HS-27A (cell line): ENCODE results near the gene TOM1.

ENCODE experiments used
- DNase-seq: peaks from one replicate; pipeline ENCODE4 v3.0.0-alpha.2; 2012; ENCODE audit warnings: low read depth, missing footprints

TOM1 gene

GRCh38 chr22:35299673-35300499 is at the start of gene TOM1:
TOM1 (plus strand) TSS chr22:35299894; CDS start chr22:35299929, 35 bp downstream.
- peak; percentile 94 for DNase-seq

- no peak for DNase-seq
Measured at GRCh38 chr22:35250156-35250555, 49.5 kb upstream of the TOM1 start.

DNA sequence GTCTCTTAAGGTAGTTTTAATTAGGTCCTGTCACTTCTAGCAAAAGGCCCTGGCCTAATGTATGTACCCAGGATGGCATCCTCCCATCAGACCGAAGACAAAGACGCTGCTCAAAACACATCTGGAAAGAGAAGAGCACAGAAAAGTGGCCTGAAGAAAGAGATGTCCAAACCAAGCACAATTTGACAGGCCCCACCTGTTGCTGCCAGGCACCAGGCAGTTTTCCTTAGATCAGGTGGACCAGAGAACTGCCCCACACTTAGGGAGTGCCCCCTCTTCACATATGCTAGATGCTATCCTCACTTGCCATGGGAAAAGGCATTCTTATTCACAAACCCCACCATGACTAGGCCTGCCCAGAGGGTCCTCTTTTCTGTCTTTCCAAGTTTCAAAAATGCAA is 45.7 kb upstream of the TOM1 start:
- no peak for DNase-seq

DNA sequence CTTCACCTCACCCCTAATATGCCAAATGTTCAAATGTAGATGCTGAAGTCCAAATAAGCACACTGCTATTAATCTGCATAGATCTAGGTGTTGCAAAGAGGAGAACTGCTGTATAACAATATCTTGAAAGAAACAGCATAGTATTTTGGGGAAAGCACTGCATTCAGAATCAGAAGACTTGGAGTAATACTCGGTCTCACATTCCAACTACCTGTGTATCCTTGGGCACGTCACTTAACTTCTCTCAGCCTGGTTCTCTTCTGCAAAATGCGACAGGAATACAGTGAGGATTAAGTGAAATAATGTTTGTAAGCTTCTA is 42.7 kb upstream of the TOM1 start:
- no peak for DNase-seq

GRCh38 chr22:35257321-35258190 is 42.1 kb upstream of the TOM1 start, which contains the start of gene HMGXB4:
HMGXB4 (plus strand) TSS chr22:35257493; CDS start chr22:35262391, 4,898 bp downstream.
- DNase-seq = peak; percentile 59

GRCh38 chr22:35258191-35258988 is 41.3 kb upstream of the TOM1 start:
- no peak for DNase-seq

- DNase-seq = no peak
Measured at GRCh38 chr22:35264986-35265385, 34.7 kb upstream of the TOM1 start.

DNA sequence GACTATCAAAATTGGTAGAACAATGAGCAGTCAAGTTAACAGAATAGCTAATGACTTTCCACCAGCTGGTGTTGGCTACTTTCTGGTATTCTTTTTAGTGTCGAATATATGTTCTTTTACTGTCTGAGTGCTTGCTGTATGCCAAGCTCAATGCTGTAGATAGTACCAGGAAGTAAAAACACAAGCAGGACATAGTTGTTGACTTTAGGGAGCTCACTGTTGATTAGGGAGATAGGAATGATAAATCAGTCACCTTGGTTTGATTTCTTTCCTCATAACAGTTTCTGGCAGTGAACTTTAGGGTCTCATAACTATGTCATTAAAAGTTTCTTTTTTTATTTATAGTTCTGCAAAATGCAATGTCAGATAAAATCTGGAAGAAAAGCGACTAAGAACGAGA is 33.4 kb upstream of the TOM1 start:
- DNase-seq = no peak

GRCh38 chr22:35269630-35270029 is 30.1 kb upstream of the TOM1 start:
- DNase-seq = no peak

- DNase-seq = no peak
Measured at GRCh38 chr22:35274154-35274871, 25.4 kb upstream of the TOM1 start.

GRCh38 chr22:35275580-35275979 is 24.1 kb upstream of the TOM1 start:
- no peak for DNase-seq

DNA sequence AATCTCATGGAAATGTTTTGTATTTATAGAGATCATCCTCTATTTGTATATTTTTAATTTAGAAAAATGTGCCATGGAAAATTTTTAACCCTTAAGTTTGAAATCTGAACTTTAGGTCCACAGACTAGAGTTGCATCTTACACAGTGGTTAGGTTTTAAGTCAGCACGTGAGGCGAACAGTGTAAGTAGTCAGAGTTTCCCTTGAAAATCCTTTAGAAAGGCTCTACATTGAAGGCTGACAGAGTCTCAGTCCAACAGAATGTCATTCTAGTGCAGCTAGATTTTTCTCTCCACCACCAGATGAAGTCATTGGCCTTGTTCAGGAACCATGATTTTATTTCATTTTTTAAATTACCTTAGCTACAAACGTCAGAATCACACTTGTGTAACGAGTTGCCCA is 23.7 kb upstream of the TOM1 start:
- no peak for DNase-seq

- no peak for DNase-seq
Measured at GRCh38 chr22:35288116-35288515, 11.6 kb upstream of the TOM1 start.

DNA sequence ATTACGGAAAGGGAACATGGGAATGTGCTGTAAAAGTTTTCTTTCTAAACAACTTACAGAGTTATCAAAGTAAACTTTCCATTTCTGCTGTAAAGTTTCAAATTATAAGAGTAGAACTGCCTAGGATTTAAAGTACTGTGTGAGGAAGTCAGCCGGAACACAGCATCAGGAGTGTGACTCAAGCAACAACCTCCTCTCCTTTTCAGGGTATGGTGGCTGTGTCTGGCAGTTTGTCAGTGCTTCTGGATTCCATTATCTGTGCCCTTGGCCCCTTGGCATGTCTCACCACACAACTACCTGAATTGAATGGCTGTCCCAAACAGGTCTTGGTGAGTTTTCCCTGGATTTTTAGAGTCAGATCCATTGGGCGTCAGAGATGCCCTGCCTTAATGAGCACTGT is 6.9 kb upstream of the TOM1 start:
- no peak for DNase-seq

GRCh38 chr22:35296051-35296450 is 3.6 kb upstream of the TOM1 start:
- no peak for DNase-seq

DNA sequence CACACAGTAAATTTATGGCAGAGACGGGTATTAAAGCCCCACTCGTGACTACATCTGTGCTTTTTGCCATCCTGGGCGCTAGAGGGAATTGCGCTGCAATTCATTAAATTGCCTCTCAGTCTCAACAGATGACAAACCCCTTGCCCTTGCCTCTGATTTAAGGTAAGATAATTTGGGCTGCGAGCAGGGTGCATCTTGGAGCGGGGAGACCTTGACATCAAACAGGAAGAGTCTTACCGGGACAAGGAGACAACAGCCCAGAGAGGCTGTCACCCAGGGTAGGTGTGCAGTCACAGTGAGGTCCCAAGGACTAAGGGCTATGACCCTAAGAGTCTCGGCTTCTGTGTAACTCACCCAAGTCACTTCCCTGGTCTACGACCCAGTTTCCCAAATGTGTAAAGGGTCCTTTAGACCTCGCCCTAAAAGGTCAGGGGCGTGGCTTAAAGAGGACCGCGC is 449 bp upstream of the TOM1 start:
- DNase-seq = no peak

DNA sequence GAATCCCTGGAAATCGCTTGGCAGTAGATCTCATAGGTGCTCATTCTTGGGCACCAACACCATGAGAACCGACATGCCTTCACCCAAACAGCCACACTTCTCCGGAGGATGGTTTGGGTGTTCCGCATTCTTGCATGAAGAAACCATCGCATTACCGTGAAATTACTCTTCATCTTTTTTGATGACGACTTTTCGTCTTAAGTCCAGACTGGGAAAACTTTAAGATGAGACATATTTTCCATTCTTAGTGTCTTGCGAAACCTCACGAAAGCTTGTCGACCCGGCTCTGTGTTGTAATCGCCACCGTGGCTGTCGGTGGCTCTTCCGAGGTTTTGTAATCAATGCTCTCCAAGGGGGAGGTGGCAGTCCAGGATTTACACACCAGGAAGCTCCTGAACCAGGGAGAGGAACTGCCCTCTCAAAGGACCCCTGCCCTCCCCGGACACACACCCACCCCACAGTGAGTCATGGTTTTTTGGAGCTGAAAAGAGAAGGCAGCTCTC is 1.7 kb downstream of the TOM1 start:
- peak; percentile 8 for DNase-seq

- DNase-seq = no peak
Measured at GRCh38 chr22:35303029-35303624, 3.4 kb downstream of the TOM1 start.

DNA sequence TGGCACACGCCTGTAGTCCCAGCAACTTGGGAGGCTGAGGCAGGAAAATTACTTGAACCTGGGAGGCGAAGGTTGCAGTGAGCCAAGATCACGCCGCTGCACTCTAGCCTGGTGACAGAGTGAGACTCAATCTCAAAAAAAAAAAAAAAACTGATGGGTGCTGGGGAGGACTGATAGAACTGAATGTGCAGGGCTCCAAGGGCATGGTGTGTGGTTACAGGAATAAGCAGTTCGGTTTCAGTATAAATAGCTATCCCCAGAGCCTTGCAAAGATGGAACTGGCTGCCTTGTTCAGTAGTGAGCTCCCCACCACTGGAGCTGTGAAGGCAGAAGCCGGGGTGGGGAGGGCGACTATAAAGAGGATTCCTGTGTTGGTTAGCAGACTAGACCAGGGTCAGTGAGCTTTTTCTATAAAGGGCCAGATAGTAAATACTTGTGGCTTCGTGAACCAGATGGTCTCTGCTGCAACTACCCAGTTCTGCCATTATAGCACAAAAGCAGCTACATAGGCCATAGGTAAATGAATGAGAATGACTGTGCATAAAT is 5.9 kb downstream of the TOM1 start:
- DNase-seq = no peak

DNA sequence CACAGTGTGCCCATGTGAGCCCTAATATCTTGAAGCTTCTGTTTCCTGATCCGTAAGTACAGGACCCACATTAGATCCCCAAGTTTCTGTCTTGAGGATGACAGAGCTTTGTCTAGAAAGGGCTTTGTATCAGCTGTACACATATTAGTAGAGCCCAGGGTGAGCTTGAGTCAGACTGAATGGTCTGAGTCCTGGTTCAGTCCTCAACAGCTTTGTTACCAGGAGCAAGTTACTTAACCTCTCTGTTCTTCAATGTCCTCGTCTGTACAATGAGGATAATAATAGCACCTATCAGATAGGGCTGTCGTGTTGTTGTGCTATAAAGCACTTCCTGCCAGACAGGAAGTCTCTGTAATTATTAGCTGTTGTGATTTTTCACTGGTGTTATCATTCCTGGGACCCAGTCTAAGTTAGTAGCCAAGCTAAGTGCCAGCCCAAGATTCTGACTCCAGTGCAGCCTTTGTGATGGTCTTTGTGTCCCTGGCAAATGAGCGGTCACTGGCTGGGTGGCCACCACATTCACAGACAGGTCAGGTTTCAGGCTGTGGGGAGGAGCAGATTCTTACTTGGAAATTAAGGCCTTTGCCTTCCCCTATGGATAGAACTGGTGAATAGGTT is 6.8 kb downstream of the TOM1 start:
- DNase-seq = no peak
